T1000 (cell line): ENCODE data around the gene CMIP.
A peak's percentile ranks its signal among the peaks of the same experiment; 100 is the strongest.

Source experiments
- DNase-seq: peaks from one replicate; lab custom pipeline; 2025; ENCODE audit warnings: mixed read lengths; lab: John Stamatoyannopoulos, UW

CMIP gene

DNA sequence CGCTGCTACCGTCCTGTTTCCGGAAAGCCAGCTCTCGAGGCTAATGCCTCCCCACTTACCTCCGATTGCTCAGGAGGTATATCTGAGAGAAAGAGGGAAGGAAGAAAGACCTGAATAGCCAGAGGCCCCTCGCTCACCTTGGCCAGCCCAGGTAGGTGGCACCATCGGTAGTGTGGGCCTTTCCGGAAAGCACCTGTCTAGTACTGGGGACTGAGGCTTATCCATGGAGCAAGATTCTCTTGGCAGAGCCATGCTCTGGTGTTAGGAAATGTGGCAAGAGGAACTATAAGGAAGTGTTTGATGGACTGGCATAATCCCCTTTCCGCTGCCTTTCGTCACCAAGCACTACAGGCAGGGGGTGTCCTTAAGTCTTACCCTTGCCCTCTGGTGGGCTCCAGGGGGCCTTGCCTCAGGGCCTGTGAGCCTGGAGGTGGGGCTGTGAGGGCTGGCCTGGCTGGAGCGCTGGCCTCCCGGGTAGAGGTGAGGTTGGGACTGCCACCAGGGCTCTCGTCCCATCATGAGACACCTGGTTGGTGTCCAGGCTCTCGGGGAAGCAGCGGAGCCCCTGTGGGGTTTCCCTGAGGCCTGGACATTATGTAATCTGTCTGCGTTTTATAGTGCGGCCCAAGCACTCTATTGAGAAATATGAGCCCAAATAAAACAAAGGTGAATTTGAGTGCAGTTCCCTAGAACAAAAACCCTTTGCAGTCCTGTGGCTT is 2.9 kb downstream of the CMIP start:
- DNase-seq, result no peak

DNA sequence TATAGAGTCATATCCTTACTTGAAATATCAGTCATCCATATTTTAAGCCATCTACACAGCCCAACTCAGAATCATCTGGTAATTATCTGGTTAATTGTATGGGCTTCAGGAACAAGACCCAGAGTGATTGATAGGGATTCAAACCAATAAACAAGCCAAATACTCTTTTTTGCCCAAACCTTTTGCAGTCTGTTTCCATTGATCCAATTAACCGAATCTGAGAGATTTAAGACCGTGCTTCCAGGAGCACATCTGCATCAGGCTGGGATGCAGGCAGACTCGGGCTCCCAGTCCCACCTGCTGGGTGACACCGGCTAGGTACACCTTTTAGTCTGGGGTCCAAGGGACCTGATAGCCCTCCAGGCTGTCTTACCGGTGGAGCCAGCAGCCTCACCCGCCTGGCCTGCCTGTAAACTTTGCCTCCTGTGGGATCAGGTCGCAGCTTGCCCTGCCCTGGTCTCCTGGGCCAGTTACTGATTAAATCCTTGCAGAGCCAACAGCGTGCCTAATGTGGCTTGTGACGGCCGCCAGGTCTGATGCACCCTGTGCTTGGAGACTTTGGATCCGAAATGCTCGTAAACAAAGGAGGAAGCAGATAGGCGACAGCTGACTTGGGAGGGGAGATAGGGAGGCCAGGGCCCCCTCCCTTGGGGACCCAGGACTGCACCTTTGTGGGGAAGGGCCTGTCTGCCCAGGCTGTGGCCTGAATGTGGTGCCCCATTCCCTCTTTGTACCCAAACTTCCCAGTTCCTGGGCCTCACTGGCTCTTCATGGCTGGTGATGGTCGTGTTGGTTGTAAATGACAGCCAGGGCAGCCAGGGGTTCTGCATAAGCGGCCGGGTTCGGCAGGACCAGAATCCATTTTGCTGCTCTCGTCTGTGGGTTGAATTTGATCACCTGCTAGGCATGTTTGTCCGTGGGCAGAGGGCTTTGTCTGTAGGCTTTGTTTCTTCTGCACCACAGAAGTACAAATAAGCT is 3.8 kb downstream of the CMIP start:
- no peak for DNase-seq

DNA sequence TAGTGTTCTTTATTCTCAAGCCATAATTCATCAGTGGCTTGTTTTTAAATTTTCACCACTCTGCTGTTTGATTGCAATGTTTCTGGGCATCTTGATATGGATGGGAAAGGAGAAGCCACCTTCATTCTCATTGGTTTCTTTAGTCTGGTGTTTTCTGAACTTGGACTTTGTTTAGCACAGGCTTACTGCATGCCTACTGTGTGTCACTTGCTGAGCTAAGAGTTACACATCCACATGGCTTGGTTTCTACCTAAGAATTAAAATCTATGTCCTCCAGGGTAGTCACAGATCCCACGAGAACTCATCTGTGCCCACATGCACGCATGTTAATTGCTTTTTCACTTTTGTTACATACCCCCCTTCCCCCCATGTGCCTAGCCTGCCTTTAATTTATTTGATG is 4.6 kb downstream of the CMIP start:
- DNase-seq, result no peak

DNA sequence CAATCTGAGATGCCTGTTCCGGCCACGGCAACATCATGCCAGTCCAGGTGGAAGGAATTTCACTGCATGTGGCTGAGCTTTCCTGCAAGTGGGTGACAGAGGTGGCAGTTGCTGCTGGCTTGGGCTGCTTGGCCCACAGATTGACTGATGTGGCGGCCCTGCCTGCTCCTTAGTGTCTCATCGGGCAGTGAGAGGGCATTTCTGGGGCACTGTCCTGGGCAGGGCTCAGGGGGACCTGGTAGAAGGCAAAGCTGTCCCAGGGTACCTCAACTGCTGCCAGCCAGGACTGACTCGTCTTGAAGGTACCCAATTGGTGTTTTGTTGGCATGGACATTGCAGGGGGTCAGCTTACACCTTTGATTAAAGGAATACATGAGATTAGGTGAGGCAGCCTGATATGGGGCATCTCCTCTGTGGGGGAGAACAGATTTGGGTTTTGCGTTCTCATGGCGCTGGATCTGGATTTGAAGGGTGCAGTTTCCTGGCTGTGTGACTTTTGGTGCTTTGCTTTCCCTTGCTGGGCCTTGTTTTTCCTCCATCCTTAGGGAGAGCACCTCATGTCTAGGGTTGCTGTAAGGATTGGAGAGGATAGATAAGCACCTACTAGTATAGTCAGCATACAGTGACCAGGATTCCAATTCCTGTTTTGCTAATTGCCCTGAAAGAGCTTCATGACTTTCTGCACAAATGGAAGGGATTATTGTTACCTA is 5.4 kb downstream of the CMIP start:
- no peak for DNase-seq

DNA sequence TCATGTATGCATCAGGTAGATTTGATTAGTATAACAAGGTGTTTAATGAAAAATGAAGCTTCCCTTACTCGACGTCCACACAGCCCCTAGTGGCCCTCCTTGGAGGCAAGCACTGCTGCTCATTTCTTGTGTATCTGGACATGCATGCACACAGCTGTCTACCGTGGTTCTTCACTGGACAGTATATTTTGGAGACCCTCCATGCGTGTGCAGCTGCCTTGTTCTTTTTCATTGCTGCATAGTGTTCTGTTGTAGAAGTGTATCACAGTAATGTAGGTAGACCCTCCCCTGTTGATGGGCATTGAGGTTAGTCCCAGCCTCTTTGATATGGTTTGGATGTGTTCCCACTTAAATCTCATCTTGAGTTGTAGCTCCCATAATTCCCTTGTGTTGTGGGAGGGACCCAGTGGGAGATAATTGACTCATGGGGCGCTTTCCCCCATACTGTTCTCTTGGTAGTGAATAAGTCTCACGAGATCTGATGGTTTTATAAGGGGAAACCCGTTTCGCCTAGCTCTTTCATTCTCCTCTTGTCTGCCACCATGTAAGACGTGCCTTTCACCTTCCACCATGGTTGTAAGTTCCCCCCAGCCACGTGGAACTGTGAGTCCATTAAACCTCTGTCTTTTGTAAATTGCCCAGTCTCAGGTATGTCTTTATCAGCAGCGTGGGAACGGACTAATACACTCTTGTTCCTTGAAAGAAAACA is 6.3 kb downstream of the CMIP start:
- no peak for DNase-seq

DNA sequence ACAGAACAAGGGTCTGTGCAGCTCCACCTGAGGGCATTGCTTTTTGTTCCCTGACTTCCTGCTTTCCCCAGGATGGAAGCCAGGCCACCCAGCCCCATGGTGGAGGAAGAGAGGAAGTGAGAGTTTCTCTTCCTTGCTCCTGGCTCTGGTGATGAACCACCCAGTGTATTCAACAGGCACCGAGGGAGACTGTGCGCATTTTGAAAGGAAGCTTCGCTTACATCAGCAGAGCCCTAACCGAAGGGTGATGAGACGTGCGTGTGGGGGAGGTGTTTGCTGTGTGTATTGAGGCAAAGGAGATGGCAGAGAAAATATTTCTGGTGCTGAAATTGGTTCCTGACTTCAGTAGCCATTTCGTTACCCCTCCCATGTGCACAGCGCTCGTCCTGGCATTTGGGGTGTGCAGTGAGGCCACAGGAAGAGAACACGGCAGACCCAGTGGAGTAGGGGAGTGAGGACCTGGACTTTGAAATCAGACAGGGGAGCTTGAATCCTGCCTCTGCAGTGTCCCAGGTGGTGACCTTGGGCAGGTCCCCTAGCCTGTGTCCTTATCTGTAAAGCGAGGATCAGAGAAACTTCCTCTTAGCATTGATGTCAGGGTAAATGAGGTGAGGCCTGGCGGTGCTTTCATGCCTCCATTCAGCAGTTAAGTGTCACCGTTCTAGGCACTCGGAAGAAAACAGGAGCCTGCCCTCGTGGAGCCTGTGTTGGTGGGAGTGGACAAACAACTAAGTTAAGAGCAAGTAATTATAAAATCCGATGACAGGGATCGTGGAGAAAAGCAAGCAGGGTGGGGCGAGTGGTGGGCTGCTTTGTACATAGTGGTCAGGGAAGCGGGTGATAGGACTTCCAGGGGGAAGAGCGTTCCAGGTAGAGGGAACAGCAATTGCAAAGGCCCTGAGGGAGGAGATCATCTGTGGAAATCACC is 7.4 kb downstream of the CMIP start:
- DNase-seq, result no peak

DNA sequence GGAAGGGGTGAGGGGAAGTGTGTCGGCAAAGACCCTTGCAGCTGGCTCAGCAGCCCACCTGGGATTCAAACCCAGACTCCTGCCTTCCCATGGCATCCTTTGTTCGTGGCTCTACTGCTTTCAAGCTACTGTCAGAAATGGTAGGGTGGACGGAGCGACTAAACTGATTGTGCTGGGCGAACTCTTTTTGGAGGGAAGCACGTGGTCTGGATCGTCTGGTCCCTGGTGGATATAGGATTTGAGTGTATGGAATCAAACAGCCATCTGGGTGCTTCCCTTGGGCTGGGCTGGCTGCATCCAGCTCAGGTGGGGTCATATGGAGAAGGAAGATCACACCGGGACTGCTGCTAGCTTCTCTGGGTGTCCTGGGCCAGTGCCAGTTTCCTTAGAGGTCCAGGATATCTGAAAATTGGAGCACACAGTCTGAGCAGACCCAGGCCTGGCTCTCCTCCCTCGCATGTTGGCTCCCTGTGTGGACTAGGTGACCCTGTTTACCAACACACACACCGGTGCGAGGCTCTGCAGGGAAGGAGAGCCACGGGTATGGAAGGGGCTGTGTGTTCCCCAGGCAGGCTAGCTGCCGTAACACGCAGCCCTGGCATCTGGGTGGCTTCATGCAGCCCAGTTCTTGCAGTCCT is 8.6 kb downstream of the CMIP start:
- no peak for DNase-seq

DNA sequence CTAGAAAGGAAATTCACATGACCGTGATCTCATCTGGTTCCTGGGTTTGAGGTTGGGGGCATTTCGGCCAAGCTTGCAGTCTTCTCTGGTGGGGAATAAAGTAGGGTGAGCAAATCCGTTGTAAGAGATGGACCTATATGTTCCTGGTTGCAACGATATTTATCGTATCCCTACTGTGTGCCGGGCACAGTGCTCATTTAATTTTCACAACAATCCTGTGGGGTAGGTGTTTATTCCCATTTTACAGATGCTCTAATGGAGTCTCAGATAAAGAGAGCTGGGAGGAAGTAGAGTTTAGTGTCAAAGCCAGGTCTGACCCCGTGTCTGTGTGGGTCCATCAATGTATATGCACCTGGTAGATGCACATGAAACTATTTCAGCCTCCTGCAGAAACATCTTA is 9.4 kb downstream of the CMIP start:
- DNase-seq, result no peak

DNA sequence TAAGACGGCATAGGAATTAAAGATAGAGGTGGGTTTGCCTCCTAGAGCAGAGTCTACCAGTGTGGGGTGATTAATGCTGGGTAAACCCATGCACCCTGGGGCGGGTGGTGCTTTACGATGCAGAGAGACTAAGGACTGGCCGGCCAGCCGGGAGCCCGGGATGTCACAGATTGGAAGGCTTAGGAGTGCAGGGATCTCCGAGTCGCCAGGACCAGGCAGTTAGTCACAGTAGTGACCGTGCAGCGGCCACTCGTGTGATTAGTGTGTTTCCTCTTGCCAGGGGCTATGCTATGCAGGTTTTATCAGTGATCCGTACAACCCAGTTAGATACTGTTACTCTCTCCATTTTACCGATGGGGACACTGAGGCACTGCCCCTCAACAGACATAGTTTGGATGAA is 10.4 kb downstream of the CMIP start:
- no peak for DNase-seq

DNA sequence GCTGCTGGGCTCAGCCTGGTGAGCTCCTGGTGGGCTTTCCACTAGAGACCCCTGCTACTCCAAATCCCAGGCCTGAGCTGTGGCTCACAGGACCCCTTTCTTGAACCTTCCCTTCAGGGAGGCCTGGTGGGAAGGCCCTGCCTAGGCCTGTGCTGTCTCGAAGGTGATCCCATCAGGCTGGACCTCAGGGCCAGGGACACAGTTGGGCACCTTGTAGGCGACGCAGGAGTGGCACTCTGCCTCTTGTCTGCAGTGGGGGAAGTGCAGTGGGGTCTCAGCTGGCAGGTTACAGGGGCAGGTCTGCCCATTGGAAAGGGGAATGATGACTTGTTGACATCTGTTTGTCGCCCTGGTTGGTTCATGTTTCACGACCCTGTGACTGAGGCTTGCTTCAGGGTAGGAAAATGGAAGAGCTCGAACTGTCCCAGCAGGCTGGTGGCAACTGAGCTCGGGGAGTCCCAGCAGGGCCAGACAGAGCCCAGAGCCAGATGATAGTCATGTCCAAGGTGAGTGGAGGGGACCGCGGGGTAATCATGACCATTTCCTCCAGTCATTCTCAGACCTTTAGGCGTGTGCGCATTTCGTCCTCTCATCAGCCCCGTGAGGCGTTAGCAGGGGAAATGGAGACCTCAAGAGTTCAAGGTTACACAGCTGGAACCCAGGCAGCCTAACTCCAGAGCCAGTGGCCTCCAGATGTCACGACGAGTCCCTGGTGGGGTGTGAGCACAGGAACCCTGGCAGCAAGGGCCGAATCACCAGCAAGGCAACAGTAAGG is 11.3 kb downstream of the CMIP start:
- no peak for DNase-seq

DNA sequence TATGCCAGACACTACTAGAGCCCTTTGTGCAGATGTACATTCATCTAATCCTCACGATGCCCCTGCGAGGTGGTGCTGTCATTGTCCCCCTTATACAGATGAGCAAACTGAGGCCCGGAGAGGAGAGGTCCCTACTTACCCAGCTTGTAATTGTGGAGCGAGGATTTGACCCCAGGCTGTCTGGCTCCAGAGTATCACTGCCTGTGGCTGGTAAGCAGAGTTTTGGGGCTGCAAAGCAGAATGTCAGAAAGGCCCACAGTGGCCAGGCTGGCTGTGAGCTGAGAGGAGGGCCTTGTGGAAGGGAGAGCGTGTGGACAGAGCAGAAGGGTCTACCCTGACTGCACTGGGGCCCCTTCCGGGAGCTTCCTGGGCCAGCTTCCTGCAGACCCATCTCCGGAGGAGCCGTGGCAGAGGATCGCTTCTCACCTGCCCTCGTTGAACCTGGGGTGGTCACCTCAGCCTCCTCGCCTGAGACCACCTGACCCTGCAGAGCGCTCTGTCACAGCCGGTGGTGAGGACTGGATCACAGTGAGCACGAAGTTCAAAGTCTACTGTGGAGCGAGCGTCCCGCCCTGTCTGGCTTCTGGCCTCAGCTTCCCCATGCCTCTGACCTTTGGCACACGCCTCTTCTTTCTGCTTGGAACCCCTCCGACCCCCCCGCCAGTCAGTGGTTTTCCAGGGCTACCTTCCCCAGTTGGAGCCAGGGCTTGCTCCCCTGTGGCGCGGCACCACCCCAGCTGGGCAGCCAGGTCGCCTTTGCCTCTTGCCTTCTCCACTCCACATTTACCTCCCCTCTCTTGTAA is 12.1 kb downstream of the CMIP start:
- DNase-seq, result no peak

DNA sequence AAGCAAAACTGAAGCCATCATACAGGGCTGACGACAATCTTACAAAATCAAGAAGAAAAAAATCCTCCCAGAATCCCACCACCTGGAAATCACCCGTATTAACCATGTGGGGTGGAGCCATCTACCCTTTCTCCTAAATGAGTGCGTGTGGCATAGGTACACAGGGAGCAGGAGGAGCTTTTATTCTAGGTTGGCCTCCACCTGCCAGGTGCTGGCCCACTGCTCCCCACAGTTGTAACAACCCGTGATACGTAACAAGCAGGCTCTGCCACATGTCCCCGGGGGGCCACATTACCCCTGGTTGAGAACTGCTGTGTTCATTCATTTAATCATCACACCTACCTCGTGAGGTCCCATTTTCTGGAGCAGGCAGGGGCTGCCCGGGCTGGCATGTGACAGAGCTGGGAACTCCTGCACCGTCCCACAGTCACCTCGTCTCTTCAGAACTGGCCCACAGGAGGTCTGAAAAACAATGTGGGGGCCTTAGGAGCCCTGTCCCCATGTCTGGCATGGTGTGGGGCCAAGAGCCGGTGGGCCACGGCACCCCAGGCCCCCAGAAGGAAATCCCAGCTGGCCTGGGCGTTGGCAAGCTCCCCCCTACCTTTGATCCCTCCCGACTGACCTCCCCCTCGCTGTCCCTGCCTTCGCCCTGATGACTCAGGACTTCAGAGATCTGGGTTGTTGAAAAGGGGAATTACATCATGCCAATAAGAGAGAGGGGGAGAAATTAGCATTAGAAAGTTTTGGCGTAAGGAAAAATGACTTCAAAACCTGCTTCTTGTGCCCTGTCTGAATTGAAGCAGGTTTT is 12.9 kb downstream of the CMIP start:
- DNase-seq, result peak; percentile 3

DNA sequence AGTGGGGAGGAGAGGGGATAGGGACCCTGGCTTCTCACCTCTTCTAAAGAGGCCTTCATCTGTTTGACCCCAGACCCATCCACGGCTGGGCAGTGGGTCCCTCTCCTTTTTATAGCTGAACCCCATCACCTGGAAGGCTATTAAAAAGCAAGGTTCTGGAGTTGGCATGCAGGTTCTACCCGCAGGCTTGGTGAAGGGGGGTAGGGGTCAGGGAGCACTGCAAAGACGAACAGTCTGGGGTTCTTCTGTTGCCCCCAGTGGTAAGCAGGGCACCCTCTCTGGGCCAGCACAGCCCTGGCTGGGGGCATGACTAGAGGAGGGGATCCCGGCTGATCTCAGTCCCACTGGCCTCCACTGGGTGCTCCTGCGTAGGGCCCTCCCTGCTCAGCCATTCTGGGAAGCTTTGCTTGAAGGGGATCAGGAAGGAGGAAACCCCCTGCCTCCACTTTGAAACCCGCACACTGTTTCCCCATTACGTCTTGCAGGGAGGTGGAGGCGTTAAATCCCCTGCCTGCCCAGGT is 13.6 kb downstream of the CMIP start:
- no peak for DNase-seq

DNA sequence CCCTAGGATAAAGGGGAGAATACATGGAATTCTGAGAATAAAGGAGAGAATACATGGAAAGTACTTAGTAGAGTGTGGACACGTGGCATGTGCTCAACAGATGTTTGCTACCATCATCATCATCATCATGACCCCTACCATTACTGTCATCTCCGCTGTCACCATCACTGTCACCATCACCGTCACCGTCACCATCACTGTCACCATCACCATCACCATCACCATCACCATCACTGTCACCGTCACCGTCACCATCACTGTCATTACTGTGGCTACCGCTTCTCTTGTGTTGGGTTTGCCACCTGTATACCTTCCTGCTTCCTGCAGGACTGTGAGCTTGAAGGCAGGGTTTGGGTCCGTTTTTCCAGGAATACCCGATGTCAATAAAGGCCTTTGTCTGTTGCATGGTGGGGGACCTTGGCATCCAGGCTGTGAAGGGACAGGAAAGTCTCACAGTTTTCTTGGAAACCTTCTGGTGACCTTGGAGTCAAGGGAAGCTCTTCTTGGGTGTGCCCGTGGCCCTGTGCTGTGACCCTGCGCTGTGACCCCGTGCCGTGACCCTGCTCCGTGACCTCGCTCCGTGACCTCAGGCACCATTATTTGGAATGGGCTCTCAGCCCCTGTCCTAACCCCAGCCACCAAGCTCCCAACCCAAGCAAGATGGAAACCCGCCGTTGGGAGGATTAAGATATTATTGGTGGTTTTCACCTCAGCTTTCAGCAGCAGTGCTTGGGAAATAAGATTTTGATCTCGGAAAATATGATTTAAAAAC is 14.4 kb downstream of the CMIP start:
- DNase-seq, result no peak

DNA sequence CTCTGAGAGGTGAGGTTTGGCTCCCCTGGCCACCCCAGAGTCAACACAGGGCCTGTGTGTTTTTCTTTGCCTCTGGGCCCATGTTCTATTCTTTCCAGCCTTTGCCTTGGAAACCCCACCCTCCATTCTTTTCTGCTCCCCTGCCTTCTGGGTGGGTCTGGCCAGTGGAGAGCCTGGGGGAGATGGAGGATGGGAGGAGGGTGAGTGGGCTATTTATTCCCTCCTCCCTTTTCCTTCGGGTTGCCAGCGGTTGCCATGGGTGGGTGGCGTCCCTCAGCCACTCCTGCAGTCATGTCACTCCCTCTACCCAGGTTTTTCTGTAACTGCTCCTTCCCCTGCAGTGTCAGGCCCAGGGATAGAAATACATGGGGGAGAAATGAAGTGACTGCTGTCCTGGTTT is 15.5 kb downstream of the CMIP start:
- DNase-seq, result no peak

DNA sequence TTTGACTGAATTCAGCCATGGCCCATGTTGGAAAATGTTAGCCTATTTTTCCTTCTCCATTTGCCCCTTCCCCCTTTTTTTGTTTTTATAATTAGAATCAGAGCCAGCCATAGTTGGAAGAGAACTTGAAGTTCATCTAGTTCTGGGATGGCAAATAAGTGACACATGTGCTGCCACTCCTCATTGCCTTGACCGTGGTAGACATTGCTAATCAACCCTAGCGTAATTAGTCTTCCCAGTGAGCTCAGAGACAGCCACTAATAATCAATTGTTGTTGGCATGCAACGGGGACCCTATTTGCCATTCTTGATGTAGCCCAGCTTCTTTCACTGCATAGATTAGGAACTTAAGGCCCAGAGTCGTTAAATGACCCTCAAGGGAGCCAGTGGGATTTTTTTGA is 16.6 kb downstream of the CMIP start:
- no peak for DNase-seq

DNA sequence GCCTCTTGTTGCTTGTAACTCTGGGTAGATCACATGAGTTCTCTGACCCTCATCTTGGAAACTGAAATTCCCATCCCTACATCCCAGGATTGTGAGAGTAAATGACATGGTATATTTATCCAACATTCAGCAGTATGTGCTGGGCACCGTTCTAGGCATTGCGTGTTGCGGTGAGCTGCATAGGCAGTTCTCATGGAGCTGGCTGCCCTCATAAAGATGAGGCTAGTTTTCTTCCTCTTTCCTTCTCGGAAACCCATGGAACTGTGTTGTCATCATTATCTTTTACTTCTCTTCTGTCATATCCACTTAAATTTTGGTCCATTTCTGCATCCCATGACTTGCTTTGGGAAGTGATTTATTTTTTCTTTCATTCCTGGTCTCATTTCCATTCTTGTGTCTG is 17.2 kb downstream of the CMIP start:
- no peak for DNase-seq
